Stimulated activated naive B cell treated with anti-CD40 and anti-IgM and Interleukin-4, amounts not matched to agents 10 μg/mL and 1 μg/mL and 100 μg/mL, for 72 hours (primary cell): Measurements from ENCODE around the gene RDH5.
A peak's percentile ranks its signal among the peaks of the same experiment; 100 is the strongest.

Source experiments
- ATAC-seq, 2 donors: fragments of 150-1000 bp; cut with Tn5 transposase; replicated peaks; 2 replicates each; pipeline ENCODE4 v1.10.0; 2021; ENCODE audit warnings: moderate library complexity in 1 of 2
- DNase-seq: peaks from one replicate; pipeline ENCODE4 v3.0.0; 2021
- H3K27ac Mint-ChIP-seq: one replicate; pipeline ENCODE4 v1.8.0; 2022; ENCODE audit warnings: mild to moderate bottlenecking, mixed read lengths
- H3K27me3 Mint-ChIP-seq, 2 donors: one replicate each; pipeline ENCODE4 v1.8.0; 2022; ENCODE audit warnings: mixed read lengths in 2 of 2
- H3K36me3 Mint-ChIP-seq, 2 donors: one replicate each; pipeline ENCODE4 v1.8.0; 2022; ENCODE audit warnings: mixed read lengths in 2 of 2, mild to moderate bottlenecking in 1 of 2
- H3K4me1 Mint-ChIP-seq, 2 donors: one replicate each; pipeline ENCODE4 v1.8.0; 2022; ENCODE audit warnings: mixed read lengths in 2 of 2, mild to moderate bottlenecking in 1 of 2
- H3K4me3 Mint-ChIP-seq, 2 donors: one replicate each; pipeline ENCODE4 v1.8.0; 2022; ENCODE audit warnings: mild to moderate bottlenecking in 2 of 2, mixed read lengths in 2 of 2, moderate library complexity in 1 of 2
- H3K9me3 Mint-ChIP-seq, 2 donors: one replicate each; pipeline ENCODE4 v1.8.0; 2022; ENCODE audit warnings: mixed read lengths in 2 of 2, mild to moderate bottlenecking in 1 of 2

Gene RDH5

DNA sequence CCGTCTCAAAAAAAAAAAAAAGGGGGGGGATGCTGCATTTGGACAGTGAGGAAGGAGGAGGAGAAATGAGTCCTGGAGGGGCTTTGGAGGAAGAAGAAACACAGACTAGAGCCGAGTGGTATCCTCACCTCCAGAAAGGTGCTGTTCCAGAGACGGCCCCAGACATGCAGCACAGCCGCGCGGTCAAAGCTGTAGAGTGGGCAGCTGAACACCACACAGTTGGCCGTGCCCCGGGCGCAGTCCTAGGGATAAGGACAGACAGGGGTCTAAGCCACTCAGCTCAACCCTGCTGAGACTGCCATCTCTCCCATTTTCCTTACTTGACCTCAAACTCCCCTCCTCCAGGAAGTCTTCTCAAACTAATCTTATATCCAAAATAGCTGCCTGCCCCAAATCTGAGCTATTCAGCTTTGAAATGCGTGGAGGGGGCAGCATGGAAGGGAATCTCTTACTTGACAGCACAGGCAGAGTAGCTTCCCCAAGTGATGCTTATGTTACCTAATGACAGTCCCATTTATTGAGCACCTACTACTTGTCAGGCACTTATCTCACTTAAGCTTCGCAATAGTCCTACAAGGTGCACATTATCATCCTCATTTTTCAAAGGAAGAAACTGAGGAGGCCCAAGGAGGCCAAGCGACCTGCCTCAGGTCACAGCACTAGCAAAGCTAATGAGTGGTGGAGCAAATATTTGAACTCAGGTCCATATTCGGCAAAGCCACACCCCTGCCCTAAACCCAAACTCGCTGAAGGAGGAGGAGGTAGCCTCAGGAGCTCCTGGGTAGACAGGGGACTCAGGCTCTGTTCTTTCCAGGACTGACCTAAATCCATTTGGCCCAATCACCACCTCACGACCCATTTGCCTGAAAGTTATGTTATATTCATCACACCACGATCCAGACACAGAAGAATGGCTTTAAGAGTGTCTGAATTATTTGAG lies 31.2 kb upstream of the RDH5 start:
- H3K27ac Mint-ChIP-seq: no peak overlapping the region

DNA sequence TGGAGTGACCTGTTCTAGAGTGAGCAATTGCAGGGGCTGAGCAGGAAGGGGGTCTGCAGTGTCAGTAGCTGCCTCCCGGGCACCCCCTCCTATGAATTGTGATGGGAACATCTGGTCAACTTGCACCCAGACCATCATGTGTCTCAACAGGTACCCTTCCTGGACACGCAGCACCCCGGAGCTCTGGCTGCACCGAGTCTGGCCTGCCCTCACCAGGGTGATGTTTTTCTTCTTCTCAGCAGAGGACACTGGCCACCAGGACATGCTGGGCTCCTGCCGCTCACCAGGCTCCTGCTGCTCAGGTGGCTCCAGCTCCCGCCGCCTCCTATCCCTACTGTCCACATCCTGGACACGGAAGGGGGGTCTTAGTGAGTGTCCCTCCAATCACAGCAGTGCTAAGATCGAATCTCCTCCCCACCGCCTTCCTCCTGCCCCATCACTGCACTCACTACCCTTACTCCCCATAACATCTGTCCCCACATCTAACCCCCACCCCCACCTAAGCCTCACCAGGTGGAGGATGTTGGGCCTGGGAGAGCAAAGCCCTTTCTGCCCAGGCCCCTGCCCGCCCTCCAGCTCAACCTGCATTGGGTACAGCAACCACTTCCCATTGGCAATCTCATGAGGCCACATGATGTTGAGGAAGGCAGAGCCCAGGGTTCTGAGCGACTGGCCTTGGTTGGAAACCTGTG lies 27.4 kb upstream of the RDH5 start:
- no peaks in the 10 kb centered on the region for H3K9me3 Mint-ChIP-seq
- ATAC-seq: no peak
- DNase-seq: no peak
- peaks cover 3 to 4% of the 10 kb centered on the region in 2 donors for H3K4me1 Mint-ChIP-seq
- H3K27me3 Mint-ChIP-seq: peaks cover 5 to 9% of the 10 kb centered on the region in 2 donors
- no peak overlapping the region for H3K27ac Mint-ChIP-seq
- H3K36me3 Mint-ChIP-seq: no peaks in the 10 kb centered on the region
- no peak overlapping the region for H3K4me3 Mint-ChIP-seq

More for the DNA sequence above, 31.2 kb upstream of the RDH5 start:
- DNase-seq (no peak), ATAC-seq (no peak)
- H3K9me3 Mint-ChIP-seq: no peaks in the 10 kb centered on the region
- no peak overlapping the region for H3K4me3 Mint-ChIP-seq
- H3K4me1 Mint-ChIP-seq: peaks cover 11 to 15% of the 10 kb centered on the region in 2 donors
- no peaks in the 10 kb centered on the region for H3K36me3 Mint-ChIP-seq
- H3K27me3 Mint-ChIP-seq: no peaks in the 10 kb centered on the region

DNA sequence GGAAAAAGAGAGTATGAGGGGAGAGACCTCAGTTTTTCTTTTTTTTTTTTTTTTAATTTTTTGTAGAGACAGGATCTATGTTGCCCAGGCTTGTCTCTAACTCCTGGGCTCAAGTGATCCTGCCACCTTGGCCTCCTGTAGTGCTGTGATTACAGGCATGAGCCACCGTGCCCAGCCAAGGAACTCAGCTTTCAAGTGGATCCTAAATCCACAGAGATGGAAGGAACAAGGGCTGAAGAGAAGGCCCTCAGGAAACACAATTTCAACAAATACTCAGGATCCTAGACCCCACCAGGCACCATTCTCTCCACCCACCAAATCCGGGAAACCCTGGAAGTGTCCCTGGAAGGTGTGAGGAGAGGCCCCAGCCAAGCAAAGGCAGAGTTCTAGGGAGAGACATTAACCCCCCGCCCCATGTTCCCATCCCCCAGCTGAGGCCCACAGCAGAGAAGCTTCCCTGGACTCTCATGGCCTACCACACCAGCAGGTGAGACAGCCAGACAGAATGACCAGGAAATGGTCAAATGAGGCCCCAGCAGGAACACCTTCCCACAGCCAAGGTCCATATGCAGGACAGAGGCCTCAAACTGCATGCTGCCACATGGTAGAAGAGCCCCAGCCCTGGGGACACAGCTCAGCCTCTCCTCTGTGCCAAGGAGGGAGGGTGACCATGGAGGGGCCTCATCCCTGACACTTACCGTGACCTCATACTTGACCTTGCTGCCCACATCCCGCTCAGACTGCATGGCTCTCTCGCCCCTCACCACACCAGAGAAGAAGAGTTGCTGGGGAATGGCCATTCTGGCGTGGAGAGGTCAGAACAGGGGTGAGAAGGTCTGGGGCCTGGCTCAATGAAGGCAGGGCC lies 26.6 kb upstream of the RDH5 start:
- no peak for ATAC-seq
- H3K9me3 Mint-ChIP-seq: no peaks in the 10 kb centered on the region
- H3K27ac Mint-ChIP-seq: no peak overlapping the region
- H3K27me3 Mint-ChIP-seq: peaks cover 7 to 10% of the 10 kb centered on the region in 2 donors
- DNase-seq: no peak
- H3K4me3 Mint-ChIP-seq: no peak overlapping the region
- H3K36me3 Mint-ChIP-seq: no peaks in the 10 kb centered on the region
- peaks cover 0 to 3% of the 10 kb centered on the region in 2 donors for H3K4me1 Mint-ChIP-seq

DNA sequence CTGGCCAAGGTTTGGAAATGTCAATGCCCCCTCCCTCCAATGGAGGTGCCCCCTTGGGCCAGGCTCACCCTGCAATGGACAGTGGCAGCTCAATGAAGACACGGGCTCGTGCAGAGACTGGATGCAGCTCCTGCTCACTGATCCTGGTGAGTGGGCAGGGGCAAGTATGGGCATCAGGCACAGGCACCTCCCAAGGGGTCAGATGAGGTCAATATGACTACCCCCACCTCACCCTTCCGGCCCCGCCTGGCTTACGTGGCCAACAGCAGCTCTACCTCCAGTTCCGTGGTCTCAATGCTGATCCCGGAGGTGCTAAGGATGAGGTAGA lies 26.0 kb upstream of the RDH5 start:
- Mint-ChIP-seq H3K27me3 (peaks cover 7 to 10% of the 10 kb centered on the region in 2 donors), H3K9me3 (no peaks in the 10 kb centered on the region), H3K4me1 (peaks cover 0 to 3% of the 10 kb centered on the region in 2 donors), H3K27ac (no peak overlapping the region), H3K36me3 (no peaks in the 10 kb centered on the region), H3K4me3 (no peak overlapping the region)
- DNase-seq: no peak
- ATAC-seq: no peak

DNA sequence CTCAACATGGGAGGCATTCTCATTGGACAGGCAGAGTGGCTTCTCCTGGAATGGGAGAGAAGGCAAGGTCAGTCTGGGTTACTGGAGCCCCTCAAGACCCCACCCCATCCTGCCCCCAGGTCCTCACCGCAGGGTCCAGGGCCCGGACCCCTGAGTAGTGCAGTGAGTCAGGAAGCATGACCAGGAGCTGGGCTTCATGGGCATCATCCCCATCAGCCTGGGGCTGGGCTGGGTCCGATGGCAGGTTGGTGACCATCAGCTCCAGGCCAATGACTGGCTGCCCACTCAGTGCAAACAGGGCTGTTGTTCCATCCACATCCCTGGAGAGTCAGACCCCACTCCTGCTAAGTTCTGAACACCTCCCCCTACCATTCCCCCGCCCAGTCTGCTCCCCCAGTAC lies 25.5 kb upstream of the RDH5 start:
- ATAC-seq: no peak
- Mint-ChIP-seq H3K27me3 (peaks cover 7 to 10% of the 10 kb centered on the region in 2 donors), H3K4me3 (no peak overlapping the region), H3K4me1 (peaks cover 0 to 3% of the 10 kb centered on the region in 2 donors), H3K36me3 (no peaks in the 10 kb centered on the region), H3K27ac (no peak overlapping the region), H3K9me3 (no peaks in the 10 kb centered on the region)
- no peak for DNase-seq

DNA sequence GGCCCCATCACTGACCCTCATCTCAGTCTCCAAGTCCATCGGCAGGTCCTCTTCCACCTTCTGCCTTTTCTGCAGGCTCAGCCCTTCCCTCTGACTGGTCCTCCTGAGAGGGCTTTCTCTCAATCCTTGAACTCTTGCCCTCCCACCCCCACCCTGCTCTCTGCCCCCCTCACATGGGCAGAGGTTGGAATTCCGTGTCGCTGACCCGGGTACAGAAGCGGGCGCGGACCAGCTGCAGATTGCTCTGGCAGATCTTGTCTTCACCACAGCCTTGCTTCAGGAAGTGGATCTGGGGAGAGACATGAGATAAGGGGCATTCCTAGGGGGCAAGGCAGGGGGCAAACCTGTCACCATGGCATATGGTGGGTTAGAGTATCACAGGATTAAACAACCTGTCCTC lies 24.8 kb upstream of the RDH5 start:
- no peak for DNase-seq
- H3K36me3 Mint-ChIP-seq: no peaks in the 10 kb centered on the region
- peaks cover 0 to 3% of the 10 kb centered on the region in 2 donors for H3K4me1 Mint-ChIP-seq
- H3K4me3 Mint-ChIP-seq: no peak overlapping the region
- H3K27me3 Mint-ChIP-seq: peaks cover 7 to 10% of the 10 kb centered on the region in 2 donors
- no peak for ATAC-seq
- no peak overlapping the region for H3K27ac Mint-ChIP-seq
- no peaks in the 10 kb centered on the region for H3K9me3 Mint-ChIP-seq

DNA sequence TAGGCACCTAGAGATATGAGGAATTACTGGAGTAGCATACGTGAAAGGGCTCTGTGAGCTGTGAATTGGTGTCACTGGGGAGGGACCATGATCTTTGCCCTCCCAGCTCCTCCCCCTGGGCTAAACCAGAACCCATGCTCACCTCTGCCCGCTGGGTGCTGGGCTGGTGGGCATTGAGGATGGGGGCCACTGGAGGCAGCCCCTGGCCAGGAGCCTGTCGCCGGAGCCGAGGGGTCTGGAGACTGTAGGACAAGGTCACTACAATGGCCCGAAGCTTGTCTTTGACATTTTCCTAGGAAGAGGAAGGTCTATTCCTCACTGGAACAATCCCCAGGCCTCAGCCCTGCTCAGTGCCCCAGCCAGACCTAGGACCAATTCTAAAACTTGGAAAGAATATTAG lies 24.1 kb upstream of the RDH5 start:
- Mint-ChIP-seq H3K4me3 (no peak overlapping the region), H3K27me3 (peaks cover 7 to 10% of the 10 kb centered on the region in 2 donors), H3K27ac (no peak overlapping the region), H3K4me1 (peaks cover 0 to 3% of the 10 kb centered on the region in 2 donors), H3K9me3 (no peaks in the 10 kb centered on the region), H3K36me3 (no peaks in the 10 kb centered on the region)
- DNase-seq (no peak), ATAC-seq (no peak)

- peaks cover 7 to 10% of the 10 kb centered on the region in 2 donors for H3K27me3 Mint-ChIP-seq
- peaks cover 0 to 3% of the 10 kb centered on the region in 2 donors for H3K4me1 Mint-ChIP-seq
- H3K27ac Mint-ChIP-seq: peak overlapping the region; percentile 32
- DNase-seq (no peak), ATAC-seq (no peak)
- H3K4me3 Mint-ChIP-seq: no peak overlapping the region
- no peaks in the 10 kb centered on the region for H3K36me3 Mint-ChIP-seq
- no peaks in the 10 kb centered on the region for H3K9me3 Mint-ChIP-seq
Observed at GRCh38 chr12:55696796-55697462, 23.3 kb upstream of the RDH5 start.

DNA sequence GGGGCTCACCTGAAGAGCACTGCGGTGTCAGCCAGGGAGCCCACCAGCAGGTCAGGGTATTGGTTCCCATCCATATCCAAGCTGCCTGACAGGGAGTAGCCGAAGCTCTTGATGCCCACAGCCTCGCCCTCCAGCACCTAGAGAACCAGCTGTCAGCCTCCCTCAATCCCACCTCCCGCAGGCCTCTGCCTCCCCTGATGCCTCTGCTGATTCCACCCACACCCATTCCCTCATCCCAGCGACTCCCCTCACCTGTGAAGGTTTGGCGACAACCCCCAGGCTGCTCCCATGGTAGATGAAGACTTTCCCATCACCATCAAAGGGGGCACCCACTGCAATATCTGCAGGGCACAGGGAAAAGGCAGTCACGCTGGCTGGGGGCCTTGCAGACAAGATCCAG lies 22.5 kb upstream of the RDH5 start:
- H3K4me3 Mint-ChIP-seq: no peak overlapping the region
- no peak overlapping the region for H3K27ac Mint-ChIP-seq
- no peaks in the 10 kb centered on the region for H3K9me3 Mint-ChIP-seq
- no peak for DNase-seq
- H3K36me3 Mint-ChIP-seq: no peaks in the 10 kb centered on the region
- H3K4me1 Mint-ChIP-seq: peaks cover 0 to 3% of the 10 kb centered on the region in 2 donors
- H3K27me3 Mint-ChIP-seq: peaks cover 7 to 10% of the 10 kb centered on the region in 2 donors
- no peak for ATAC-seq

DNA sequence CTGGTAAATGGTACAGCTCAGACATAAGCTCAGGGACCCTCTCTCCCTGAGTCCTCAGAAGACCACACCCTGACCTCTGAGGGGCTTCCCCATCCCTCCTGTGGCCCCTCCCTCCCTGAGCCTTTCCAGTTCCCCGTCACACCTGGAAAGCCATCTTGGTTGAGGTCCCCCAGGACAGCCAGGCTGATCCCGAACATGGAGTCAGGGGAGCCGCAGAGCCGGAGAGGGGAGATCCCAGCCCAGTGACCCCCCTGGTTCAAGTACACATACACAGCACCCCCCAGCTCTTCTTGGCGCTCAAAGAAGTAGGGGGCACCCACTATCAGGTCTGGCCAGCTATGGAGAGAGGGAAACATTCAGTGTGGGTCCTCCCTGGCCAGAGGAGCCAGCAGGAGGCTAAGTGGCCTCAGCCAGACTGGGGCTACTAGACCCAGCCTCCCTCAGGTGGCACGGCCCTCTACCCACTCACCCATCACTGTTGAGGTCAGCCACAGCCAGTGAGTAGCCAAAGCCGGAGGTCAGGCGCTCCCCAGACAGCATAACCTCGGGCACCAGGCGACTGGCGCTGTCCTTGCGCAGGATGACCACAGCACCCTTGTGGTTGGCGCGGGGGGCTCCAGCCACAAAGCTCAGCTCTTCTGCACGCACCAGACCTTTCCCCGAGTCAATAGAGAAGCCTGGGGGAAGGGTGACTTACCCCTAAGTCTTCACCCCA lies 21.8 kb upstream of the RDH5 start:
- H3K36me3 Mint-ChIP-seq: no peaks in the 10 kb centered on the region
- H3K4me1 Mint-ChIP-seq: peaks cover 0 to 3% of the 10 kb centered on the region in 2 donors
- H3K27ac Mint-ChIP-seq: no peak overlapping the region
- DNase-seq (no peak), ATAC-seq (no peak)
- no peak overlapping the region for H3K4me3 Mint-ChIP-seq
- H3K27me3 Mint-ChIP-seq: peaks cover 7 to 10% of the 10 kb centered on the region in 2 donors
- no peaks in the 10 kb centered on the region for H3K9me3 Mint-ChIP-seq

GRCh38 chr12:55698965-55699364 lies 21.2 kb upstream of the RDH5 start:
- DNase-seq (no peak), ATAC-seq (no peak)
- no peaks in the 10 kb centered on the region for H3K36me3 Mint-ChIP-seq
- no peak overlapping the region for H3K27ac Mint-ChIP-seq
- H3K9me3 Mint-ChIP-seq: no peaks in the 10 kb centered on the region
- H3K27me3 Mint-ChIP-seq: peaks cover 7 to 10% of the 10 kb centered on the region in 2 donors
- peaks cover 0 to 3% of the 10 kb centered on the region in 2 donors for H3K4me1 Mint-ChIP-seq
- no peak overlapping the region for H3K4me3 Mint-ChIP-seq

GRCh38 chr12:55699471-55700055 lies 20.6 kb upstream of the RDH5 start:
- H3K4me1 Mint-ChIP-seq: peaks cover 0 to 3% of the 10 kb centered on the region in 2 donors
- H3K4me3 Mint-ChIP-seq: no peak overlapping the region
- H3K36me3 Mint-ChIP-seq: no peaks in the 10 kb centered on the region
- H3K9me3 Mint-ChIP-seq: no peaks in the 10 kb centered on the region
- ATAC-seq: no peak
- H3K27ac Mint-ChIP-seq: no peak overlapping the region
- peaks cover 7 to 10% of the 10 kb centered on the region in 2 donors for H3K27me3 Mint-ChIP-seq
- DNase-seq: no peak
